Left ventricle myocardium inferior (tissue), 1 donor: ENCODE data around the gene HNRNPAB. TPM values are rescaled to one million over a fixed set of nuclear protein-coding genes. Genes with fewer than 3 reads are reported as not detected.
A peak's percentile ranks its signal among the peaks of the same experiment; 100 is the strongest.

ENCODE experiments used
- DNase-seq: peaks from one replicate; pipeline ENCODE4 v3.0.0-alpha.2; 2020
- H3K27ac ChIP-seq: fragments of 200-600 bp; replicated peaks from 2 replicates; pipeline ENCODE4 v1.8.0; 2021
- H3K27me3 ChIP-seq: fragments of 200-600 bp; 2 replicates; pipeline ENCODE4 v1.8.0; 2021; ENCODE audit warnings: low read depth
- H3K36me3 ChIP-seq: fragments of 200-600 bp; 2 replicates; pipeline ENCODE4 v1.8.0; 2021
- H3K4me1 ChIP-seq: fragments of 200-600 bp; 2 replicates; pipeline ENCODE4 v1.8.0; 2021
- H3K4me3 ChIP-seq: fragments of 200-600 bp; 2 replicates; pipeline ENCODE4 v1.8.0; 2021; ENCODE audit warnings: mild to moderate bottlenecking, moderate library complexity
- H3K9me3 ChIP-seq: fragments of 200-600 bp; replicated peaks from 2 replicates; pipeline ENCODE4 v1.8.0; 2021
- CTCF ChIP-seq: fragments of 200-600 bp; IDR thresholded peaks from 2 replicates; pipeline ENCODE4 v1.8.0; 2021; ENCODE audit warnings: antibody characterized with exemption, mild to moderate bottlenecking, borderline replicate concordance
- intact Hi-C: fragments of 100-400 bp; cut with micrococcal nuclease; formaldehyde crosslinking; loops from one replicate; pipeline ENCODE4 v1.11.0; 2022
- total RNA-seq: library from RNA; stranded (reverse); fragmentation: NEBNext Ultra II Directional; extraction: Animal tissue kit (Norgen Biotek cat#: 25700); gene quantifications from one replicate; pipeline ENCODE4 v1.2.1, GENCODE V29; 2021
- donor health status: DM: no; HTN: yes; CAD: no; lungs with severe emphysema.

The HNRNPAB gene
- total RNA-seq, 1 donor from 2014 or later: 85.2 TPM

GRCh38 chr5:178222292-178222691, 18.0 kb downstream of the HNRNPAB start:
- Histone ChIP-seq H3K36me3 (peaks cover 72% of the 10 kb centered on the region), H3K4me3 (no peak overlapping the region), H3K4me1 (peaks cover 8% of the 10 kb centered on the region), H3K27me3 (no peaks in the 10 kb centered on the region), H3K9me3 (peaks cover 3% of the 10 kb centered on the region), H3K27ac (no peak overlapping the region)
- intact Hi-C loops: no loop called here
- DNase-seq: peak; percentile 9
- no peak for TF ChIP-seq CTCF

GRCh38 chr5:178223196-178223773, 19.0 kb downstream of the HNRNPAB start:
- H3K4me3 ChIP-seq: no peak overlapping the region
- no peak overlapping the region for H3K27ac ChIP-seq
- peaks cover 8% of the 10 kb centered on the region for H3K4me1 ChIP-seq
- no peak for TF ChIP-seq CTCF
- H3K9me3 ChIP-seq: peaks cover 4% of the 10 kb centered on the region
- DNase-seq: peak; percentile 6
- peaks cover 76% of the 10 kb centered on the region for H3K36me3 ChIP-seq
- H3K27me3 ChIP-seq: no peaks in the 10 kb centered on the region
- intact Hi-C loops: no loop called here

GRCh38 chr5:178223828-178224335, 19.5 kb downstream of the HNRNPAB start:
- TF ChIP-seq CTCF: no peak
- no peaks in the 10 kb centered on the region for H3K27me3 ChIP-seq
- H3K27ac ChIP-seq: no peak overlapping the region
- peaks cover 8% of the 10 kb centered on the region for H3K4me1 ChIP-seq
- H3K4me3 ChIP-seq: no peak overlapping the region
- intact Hi-C loops: no loop called here
- DNase-seq: no peak
- H3K36me3 ChIP-seq: peaks cover 78% of the 10 kb centered on the region
- peaks cover 4% of the 10 kb centered on the region for H3K9me3 ChIP-seq

GRCh38 chr5:178224403-178224802, 20.1 kb downstream of the HNRNPAB start:
- H3K27ac ChIP-seq: no peak overlapping the region
- intact Hi-C loops: no loop called here
- peaks cover 8% of the 10 kb centered on the region for H3K4me1 ChIP-seq
- H3K27me3 ChIP-seq: no peaks in the 10 kb centered on the region
- H3K36me3 ChIP-seq: peaks cover 78% of the 10 kb centered on the region
- TF ChIP-seq CTCF: no peak
- peak; percentile 9 for DNase-seq
- no peak overlapping the region for H3K4me3 ChIP-seq
- H3K9me3 ChIP-seq: peaks cover 4% of the 10 kb centered on the region

GRCh38 chr5:178225174-178225573, 20.8 kb downstream of the HNRNPAB start:
- Histone ChIP-seq H3K9me3 (peaks cover 4% of the 10 kb centered on the region), H3K27ac (no peak overlapping the region), H3K4me3 (no peak overlapping the region), H3K27me3 (no peaks in the 10 kb centered on the region), H3K36me3 (peaks cover 78% of the 10 kb centered on the region), H3K4me1 (peaks cover 16% of the 10 kb centered on the region)
- intact Hi-C loops: no loop called here
- DNase-seq: peak; percentile 7
- TF ChIP-seq CTCF: no peak
